ENCODE data around the gene SPPL3.

GRCh38 chr12:120720234-120720986, 183.7 kb downstream of the SPPL3 start:
- no peak for TF ChIP-seq CTCF (conservative IDR thresholded peaks at IDR 0.05; ENCODE audit: low read depth, low read length)
- TF ChIP-seq EZH2phosphoT487 (IDR thresholded peaks at IDR 0.05; ENCODE audit: borderline replicate concordance, low read length) = no peak

Data from PC-3 (cell line).